ENCODE results near the gene KRT37. TPM values are rescaled to one million over a fixed set of nuclear protein-coding genes. Genes with fewer than 3 reads are reported as not detected.

Gene KRT37
- total and polyA plus RNA-seq, 2 of the 13 experiments (the other 11 are each of a cell fraction or from before 2014, with no cell fraction given), result 0.69 TPM; not detected in 1

DNA sequence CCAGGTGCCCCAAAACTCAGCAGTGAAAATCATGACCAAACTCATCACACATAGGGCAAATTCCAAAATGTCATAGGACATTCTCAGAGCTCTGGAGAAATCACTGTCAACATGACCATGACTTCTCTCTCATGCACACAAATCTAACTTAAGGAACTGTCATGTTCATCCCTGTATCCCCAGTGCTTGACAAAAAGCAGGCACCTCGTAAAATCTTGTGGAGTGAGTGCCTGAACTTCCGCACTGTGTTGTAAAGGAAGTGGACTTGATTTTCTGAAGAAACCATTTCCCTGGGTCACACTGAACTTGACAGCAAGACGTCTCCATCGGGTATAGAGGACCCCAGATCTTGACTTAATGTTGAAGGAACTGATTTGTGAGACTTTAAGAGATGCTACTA, 2.8 kb downstream of the KRT37 start:
- CTCF ChIA-PET (ENCODE audit: low intra/inter-chr PET ratio, low total read pairs), result no interaction called here
- H3K79me2 ChIP-seq (ENCODE audit: insufficient read depth, low read length), result no peaks in the 10 kb centered on the region
- H2AFZ ChIP-seq (ENCODE audit: low read length), result no peak overlapping the region
- H3K4me2 ChIP-seq (ENCODE audit: low read depth, low read length), result no peak overlapping the region
- no peaks in the 10 kb centered on the region for H3K9me3 ChIP-seq (ENCODE audit: low read length)
- no peak for FAIRE-seq
- WGBS (ENCODE audit: low lambda C conversion rate), result 66% methylated on average over 4 of the region's 4 CpGs
- no peaks in the 10 kb centered on the region for H3K36me3 ChIP-seq (replicated peaks in 1 of 2; ENCODE audit: control insufficient read depth in 1 of 2, insufficient read depth in 2 of 2, low read length in 2 of 2)
- no peak overlapping the region for H3K27ac ChIP-seq (ENCODE audit: extremely low read length, insufficient read depth, low read length)
- POLR2A ChIA-PET, result no interaction called here
- no peak for ATAC-seq
- DNase-seq (ENCODE audit: low spot score), result no peak
- intact Hi-C loops (cut with micrococcal nuclease; ENCODE audit: unreplicated experiment), result no loop called here
- H3K27me3 ChIP-seq (ENCODE audit: control insufficient read depth in 1 of 2, insufficient read depth in 2 of 2, low read length in 2 of 2), result no peaks in the 10 kb centered on the region
- in situ Hi-C loops (cut with HindIII; ENCODE audit: extremely low pct_ligation_motif_present, low pct_unique_long_range_greater_than_20kb), result no loop called here
- H3K9ac ChIP-seq (ENCODE audit: insufficient read depth, low read depth, low read length), result no peak overlapping the region
- H4K20me1 ChIP-seq (ENCODE audit: insufficient read depth, low read length), result no peaks in the 10 kb centered on the region
- TF ChIP-seq SRSF4 (IDR thresholded peaks at IDR 0.05; ENCODE audit: low read depth, low read length, poor library complexity, severe bottlenecking), result no peak
- peaks cover 34% of the 10 kb centered on the region for H3K4me1 ChIP-seq (ENCODE audit: insufficient read depth, low read length)
- no peak overlapping the region for H3K4me3 ChIP-seq (replicated peaks in 1 of 3; ENCODE audit: insufficient read depth in 1 of 3, low read depth in 2 of 3, low read length in 3 of 3)
- no TSS peak for BruUV-seq (replicated peaks)

DNA sequence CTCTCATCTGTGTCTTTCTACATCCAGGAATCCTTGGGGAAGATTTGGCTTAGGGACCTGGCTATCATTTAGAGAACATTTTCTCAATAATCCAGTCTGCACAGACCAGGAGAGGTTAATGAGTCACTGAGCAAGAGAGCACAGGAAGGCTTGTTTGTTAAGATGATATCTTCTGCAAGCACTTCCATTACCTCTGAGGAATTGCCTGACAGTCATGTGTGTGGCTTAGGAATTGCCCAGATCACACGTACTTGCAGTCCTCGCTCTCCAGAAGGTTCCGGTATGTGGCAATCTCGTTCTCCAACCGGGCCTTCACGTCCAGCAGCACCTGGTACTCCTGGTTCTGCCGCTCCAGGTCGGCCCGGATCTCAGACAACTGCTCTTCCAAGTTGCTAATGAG, 3.3 kb downstream of the KRT37 start:
- peak; percentile 40 for DNase-seq (ENCODE audit: low spot score)
- in situ Hi-C loops (cut with HindIII; ENCODE audit: extremely low pct_ligation_motif_present, low pct_unique_long_range_greater_than_20kb), result no loop called here
- no peak; the same call in 2 of the 3 replicates for ATAC-seq
- BruUV-seq (replicated peaks), result no TSS peak
- FAIRE-seq, result no peak
- no peak overlapping the region for H3K4me2 ChIP-seq (ENCODE audit: low read depth, low read length)
- H3K4me3 ChIP-seq (replicated peaks in 1 of 3; ENCODE audit: insufficient read depth in 1 of 3, low read depth in 2 of 3, low read length in 3 of 3), result no peak overlapping the region
- TF ChIP-seq ISL2 (CRISPR knock-in tag; IDR thresholded peaks at IDR 0.05) (no peak), HNF4G (IDR thresholded peaks at IDR 0.05; ENCODE audit: borderline replicate concordance, low read depth, low read length) (no peak), HNF4G (CRISPR knock-in tag; IDR thresholded peaks at IDR 0.05; ENCODE audit: borderline replicate concordance, low read depth) (no peak), CEBPB (IDR thresholded peaks at IDR 0.05; ENCODE audit: borderline replicate concordance, low read depth, low read length) (0 out of 2 replicates have a peak, but pooled peaks have one; percentile 19), JDP2 (CRISPR knock-in tag; IDR thresholded peaks at IDR 0.05; ENCODE audit: borderline replicate concordance) (no peak), ZNF773 (CRISPR knock-in tag; IDR thresholded peaks at IDR 0.05; ENCODE audit: borderline replicate concordance) (no peak), ETV5 (CRISPR knock-in tag; IDR thresholded peaks at IDR 0.05; ENCODE audit: borderline replicate concordance) (peak; percentile 36; the same call in 1 of the 2 replicates), SRSF4 (IDR thresholded peaks at IDR 0.05; ENCODE audit: low read depth, low read length, poor library complexity, severe bottlenecking) (no peak), ZNF256 (CRISPR knock-in tag; conservative IDR thresholded peaks at IDR 0.05) (no peak), ZSCAN30 (CRISPR knock-in tag; IDR thresholded peaks at IDR 0.05) (no peak)
- TF ChIP-seq, protein P1, sequence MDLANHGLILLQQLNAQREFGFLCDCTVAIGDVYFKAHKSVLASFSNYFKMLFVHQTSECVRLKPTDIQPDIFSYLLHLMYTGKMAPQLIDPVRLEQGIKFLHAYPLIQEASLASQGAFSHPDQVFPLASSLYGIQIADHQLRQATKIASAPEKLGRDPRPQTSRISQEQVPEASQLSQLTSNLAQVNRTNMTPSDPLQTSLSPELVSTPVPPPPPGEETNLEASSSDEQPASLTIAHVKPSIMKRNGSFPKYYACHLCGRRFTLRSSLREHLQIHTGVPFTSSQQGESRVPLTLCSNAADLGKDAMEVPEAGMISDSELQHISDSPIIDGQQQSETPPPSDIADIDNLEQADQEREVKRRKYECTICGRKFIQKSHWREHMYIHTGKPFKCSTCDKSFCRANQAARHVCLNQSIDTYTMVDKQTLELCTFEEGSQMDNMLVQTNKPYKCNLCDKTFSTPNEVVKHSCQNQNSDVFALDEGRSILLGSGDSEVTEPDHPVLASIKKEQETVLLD (CRISPR knock-in tag; IDR thresholded peaks at IDR 0.05; ENCODE audit: low read depth), result no peak
- TF ChIP-seq, protein P2, sequence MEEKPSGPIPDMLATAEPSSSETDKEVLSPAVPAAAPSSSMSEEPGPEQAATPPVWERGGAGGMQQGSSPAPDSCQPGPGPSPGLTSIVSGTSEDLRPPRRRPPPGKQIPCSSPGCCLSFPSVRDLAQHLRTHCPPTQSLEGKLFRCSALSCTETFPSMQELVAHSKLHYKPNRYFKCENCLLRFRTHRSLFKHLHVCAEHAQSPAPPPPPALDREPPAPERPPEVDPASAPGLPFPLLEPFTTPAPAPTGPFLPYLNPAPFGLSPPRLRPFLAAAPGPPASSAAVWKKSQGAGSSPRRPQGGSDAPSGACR (CRISPR knock-in tag; IDR thresholded peaks at IDR 0.05), result no peak
- H3K27me3 ChIP-seq (ENCODE audit: control insufficient read depth in 1 of 2, insufficient read depth in 2 of 2, low read length in 2 of 2), result no peaks in the 10 kb centered on the region
- WGBS (ENCODE audit: low lambda C conversion rate), result 0% methylated on average over 1 of the region's 9 CpGs
- peaks cover 39% of the 10 kb centered on the region for H3K4me1 ChIP-seq (ENCODE audit: insufficient read depth, low read length)
- H2AFZ ChIP-seq (ENCODE audit: low read length), result no peak overlapping the region
- H3K79me2 ChIP-seq (ENCODE audit: insufficient read depth, low read length), result no peaks in the 10 kb centered on the region
- ChIA-PET POLR2A (no interaction called here), CTCF (ENCODE audit: low intra/inter-chr PET ratio, low total read pairs) (no interaction called here)
- H4K20me1 ChIP-seq (ENCODE audit: insufficient read depth, low read length), result no peaks in the 10 kb centered on the region
- H3K27ac ChIP-seq (ENCODE audit: extremely low read length, insufficient read depth, low read length), result no peak overlapping the region
- no peak overlapping the region for H3K9ac ChIP-seq (ENCODE audit: insufficient read depth, low read depth, low read length)
- no peaks in the 10 kb centered on the region for H3K36me3 ChIP-seq (replicated peaks in 1 of 2; ENCODE audit: control insufficient read depth in 1 of 2, insufficient read depth in 2 of 2, low read length in 2 of 2)
- H3K9me3 ChIP-seq (ENCODE audit: low read length), result no peaks in the 10 kb centered on the region
- intact Hi-C loops (cut with micrococcal nuclease; ENCODE audit: unreplicated experiment), result no loop called here

Measured in HepG2 (cell line).